HepG2 (cell line): ENCODE results near the gene SRGAP3. TPM values are rescaled to one million over a fixed set of nuclear protein-coding genes. Genes with fewer than 3 reads are reported as not detected.

ENCODE experiments used
- ATAC-seq: fragments of 200-7000 bp; cut with Tn5 transposase; 3 replicates; pipeline ENCODE4 v1.9.1; 2020; ENCODE audit warnings: mild to moderate bottlenecking, moderate library complexity
- BruUV-seq: library from RNA; stranded (reverse); fragments of 400-500 nt; replicated peaks from 2 replicates; lab custom pipeline; 2021; lab: Mats Ljungman, UMichigan
- CTCF ChIA-PET: fragments of 300-600 bp; formaldehyde crosslinking; extraction: SDS; loops from one replicate; lab custom pipeline; 2021; ENCODE audit warnings: low total read pairs, inconsistent platforms, low intra/inter-chr PET ratio; lab: Yijun Ruan, JAX
- POLR2A ChIA-PET: fragments of 350-600 bp; sonication (Branson Sonifier 250); formaldehyde crosslinking; loops from one replicate; lab custom pipeline; 2020; ENCODE audit warnings: antibody characterized with exemption, inconsistent platforms; lab: Yijun Ruan, JAX
- DNase-seq: peaks from one replicate; pipeline ENCODE4 v3.0.0-alpha.2; 2015; ENCODE audit warnings: low spot score
- FAIRE-seq: peaks from 3 replicates; lab custom pipeline; 2011; peaks lifted over from hg19 to GRCh38; lab: Jason Lieb, UNC
- H2AFZ ChIP-seq: one replicate; pipeline ENCODE4 v1.6.1; 2011; ENCODE audit warnings: low read length, inconsistent platforms
- H3K27ac ChIP-seq: fragments of 300-600 bp; 3 replicates; pipeline ENCODE4 v1.8.0; 2011; ENCODE audit warnings: mixed run types, mild to moderate bottlenecking, mixed read lengths, low read length, inconsistent platforms; ENCODE audit not compliant: insufficient read depth; ENCODE audit errors: extremely low read length
- H3K27me3 ChIP-seq, 2 experiments: fragments of 200-600 bp in 1 of 2; 2 replicates in 1 of 2; 3 replicates in 1 of 2; pipeline versions ENCODE4 v1.6.0 to v1.8.0; 2011; ENCODE audit warnings: low read length in 2 of 2, mild to moderate bottlenecking in 2 of 2, moderate library complexity in 2 of 2, inconsistent platforms in 1 of 2; ENCODE audit not compliant: insufficient read depth in 2 of 2, control insufficient read depth in 1 of 2
- H3K36me3 ChIP-seq, 2 experiments: fragments of 200-600 bp in 1 of 2; replicated peaks in 1 of 2; 2 replicates in 1 of 2; 3 replicates in 1 of 2; pipeline versions ENCODE4 v1.5.1 to v1.8.0; 2011; ENCODE audit warnings: low read length in 2 of 2, inconsistent platforms in 1 of 2; ENCODE audit not compliant: insufficient read depth in 2 of 2, control insufficient read depth in 1 of 2
- H3K4me1 ChIP-seq: 2 replicates; pipeline ENCODE4 v1.5.1; 2012; ENCODE audit warnings: low read length, inconsistent platforms; ENCODE audit not compliant: insufficient read depth
- H3K4me2 ChIP-seq: 2 replicates; pipeline ENCODE4 v1.6.0; 2011; ENCODE audit warnings: low read depth, low read length, inconsistent platforms
- H3K4me3 ChIP-seq, 3 experiments: fragments of 200-600 bp in 1 of 3; sonication (generic), shearing (Covaris generic) in 1 of 3; replicated peaks in 1 of 3; 2 replicates each; pipeline ENCODE4 v1.5.1; 2011 to 2016; ENCODE audit warnings: low read length in 3 of 3, inconsistent platforms in 2 of 3, low read depth in 2 of 3, mild to moderate bottlenecking in 2 of 3, control low read depth in 1 of 3, mixed read lengths in 1 of 3; ENCODE audit not compliant: insufficient read depth in 1 of 3
- H3K79me2 ChIP-seq: one replicate; pipeline ENCODE4 v1.6.1; 2011; ENCODE audit warnings: low read length, inconsistent platforms; ENCODE audit not compliant: insufficient read depth
- H3K9ac ChIP-seq: 2 replicates; pipeline ENCODE4 v1.6.0; 2011; ENCODE audit warnings: mild to moderate bottlenecking, low read depth, low read length, inconsistent platforms; ENCODE audit not compliant: insufficient read depth
- H3K9me3 ChIP-seq: 2 replicates; pipeline ENCODE4 v1.5.1; 2012; ENCODE audit warnings: mild to moderate bottlenecking, low read length
- H4K20me1 ChIP-seq: 2 replicates; pipeline ENCODE4 v1.6.0; 2011; ENCODE audit warnings: inconsistent platforms, mild to moderate bottlenecking, low read length, moderate library complexity; ENCODE audit not compliant: insufficient read depth
- CTCF ChIP-seq: sonication (generic); formaldehyde crosslinking; IDR thresholded peaks from 2 replicates; pipeline ENCODE4 v1.5.0; 2020; ENCODE audit warnings: mild to moderate bottlenecking, missing genetic modification reagents, moderate library complexity
- HMG20A ChIP-seq: IDR thresholded peaks from 2 replicates; pipeline ENCODE4 v1.6.1; 2016; ENCODE audit warnings: borderline replicate concordance
- HNF1B ChIP-seq: sonication (generic); formaldehyde crosslinking; IDR thresholded peaks from 2 replicates; pipeline ENCODE4 v1.5.1; 2020; ENCODE audit warnings: mild to moderate bottlenecking, moderate library complexity, missing genetic modification reagents
- KLF16 ChIP-seq, 2 experiments: sonication (generic) in 1 of 2; formaldehyde crosslinking in 1 of 2; IDR thresholded peaks; 2 replicates each; pipeline versions ENCODE4 v1.6.1 to v1.8.0; 2016 to 2023; ENCODE audit warnings: missing genetic modification reagents in 2 of 2, missing compliant biosample characterization in 1 of 2
- POLR2AphosphoS5 ChIP-seq: IDR thresholded peaks from 2 replicates; pipeline ENCODE4 v1.6.1; 2012; ENCODE audit warnings: low read depth, low read length
- STAG1 ChIP-seq: sonication (generic); formaldehyde crosslinking; IDR thresholded peaks from 2 replicates; pipeline ENCODE4 v1.4.0; 2020; ENCODE audit warnings: missing genetic modification reagents
- TEAD3 ChIP-seq: optimal IDR thresholded peaks from 2 replicates; pipeline ENCODE3; 2016; ENCODE audit warnings: borderline replicate concordance
- ZMYM4 ChIP-seq: sonication (generic); formaldehyde crosslinking; IDR thresholded peaks from 2 replicates; pipeline ENCODE4 v1.8.1; 2023; ENCODE audit warnings: mild to moderate bottlenecking, missing genetic modification reagents
- ZNF644 ChIP-seq: IDR thresholded peaks from 2 replicates; pipeline ENCODE4 v1.6.1; 2016; ENCODE audit warnings: low read depth
- WGBS: methylation state at CpG from one replicate; pipeline ENCODE4 v1.1.6; 2017; ENCODE audit warnings: low lambda C conversion rate; 5-methylcytosine and 5-hydroxymethylcytosine counted together
- in situ Hi-C: cut with HindIII; loops from 2 replicates; pipeline ENCODE4 v1.10.0; 2017; ENCODE audit warnings: low pct_unique_long_range_greater_than_20kb; ENCODE audit not compliant: extremely low pct_ligation_motif_present
- intact Hi-C: fragments of 100-400 bp; cut with micrococcal nuclease; formaldehyde crosslinking; loops from one replicate; pipeline ENCODE4 v1.10.0; 2022; ENCODE audit not compliant: unreplicated experiment
- polyA plus RNA-seq, 8 experiments: library from polyadenylated mRNA; depleted of rRNA in 3 of 8; stranded (reverse) in 7 of 8; unstranded in 1 of 8; fragments of >200 nt; fragmentation: Illumina TruSeq in 4 of 8; extraction: Trizol in 4 of 8; gene quantifications; 2 replicates each; pipeline versions ENCODE4 v1.2.1 to v1.2.3, GENCODE V29; 2011 to 2016; ENCODE audit warnings: low read depth in 4 of 8, missing spikeins in 1 of 8, mixed read lengths in 1 of 8; ENCODE audit not compliant: insufficient read depth in 1 of 8
- total RNA-seq, 5 experiments: library from RNA; depleted of rRNA; stranded (reverse); fragments of >200 nt; fragmentation: Illumina TruSeq; extraction: Trizol; gene quantifications; 2 replicates each; pipeline ENCODE4 v1.2.3, GENCODE V29; 2016; ENCODE audit warnings: low read depth in 1 of 5

The SRGAP3 gene
- total and polyA plus RNA-seq, 2 of the 13 experiments (the other 11 are each of a cell fraction or from before 2014, with no cell fraction given) = 1.2 to 1.4 TPM

- H3K4me1 ChIP-seq = peaks cover 30% of the 10 kb centered on the region
- TF ChIP-seq KLF16 (CRISPR knock-in tag; IDR thresholded peaks at IDR 0.05) (no peak), TEAD3 (CRISPR knock-in tag) (peak; percentile 27)
- no peak overlapping the region for H3K4me3 ChIP-seq
- intact Hi-C loops = no loop called here
- ChIA-PET CTCF (no interaction called here), POLR2A (no interaction called here)
- WGBS = 49% methylated on average over 6 of the region's 10 CpGs
- no peaks in the 10 kb centered on the region for H3K36me3 ChIP-seq
- DNase-seq (no peak), FAIRE-seq (no peak), ATAC-seq (no peak)
- in situ Hi-C loops = no loop called here
- no TSS peak for BruUV-seq
- H3K9me3 ChIP-seq = no peaks in the 10 kb centered on the region
- H3K27ac ChIP-seq = no peak overlapping the region
- no peak overlapping the region for H3K4me2 ChIP-seq
- no peak overlapping the region for H2AFZ ChIP-seq
- H3K27me3 ChIP-seq = peaks cover 5 to 29% of the 10 kb centered on the region in 2 experiments; a peak in 4 of 5 replicates
- H3K9ac ChIP-seq = no peak overlapping the region
- H4K20me1 ChIP-seq = no peaks in the 10 kb centered on the region
- H3K79me2 ChIP-seq = no peaks in the 10 kb centered on the region
Measured at GRCh38 chr3:9251055-9251786, 1.8 kb upstream of the SRGAP3 start.

- no peak for DNase-seq
- BruUV-seq = no TSS peak
- intact Hi-C loops (no loop called here), in situ Hi-C loops (no loop called here)
- Histone ChIP-seq H3K27me3 (peaks cover 5 to 31% of the 10 kb centered on the region in 2 experiments; a peak in 4 of 5 replicates), H3K4me3 (peak overlapping the region in 1 of 3 experiments; percentile 80; a peak in 1 of 6 replicates), H2AFZ (no peak overlapping the region), H4K20me1 (no peaks in the 10 kb centered on the region), H3K4me2 (peak overlapping the region; percentile 99), H3K9me3 (no peaks in the 10 kb centered on the region), H3K9ac (no peak overlapping the region), H3K79me2 (no peaks in the 10 kb centered on the region), H3K4me1 (peaks cover 30% of the 10 kb centered on the region), H3K27ac (no peak overlapping the region), H3K36me3 (no peaks in the 10 kb centered on the region)
- TF ChIP-seq STAG1 (CRISPR knock-in tag) (peak; percentile 36), ZNF644 (CRISPR knock-in tag) (no peak), POLR2AphosphoS5 (no peak), CTCF (CRISPR knock-in tag) (peak; percentile 10; the same call in 1 of the 2 replicates), HNF1B (no peak), HMG20A (CRISPR knock-in tag) (no peak), ZMYM4 (no peak)
- POLR2A ChIA-PET = no interaction called here
- no peak for ATAC-seq
- CTCF ChIA-PET = no interaction called here
- FAIRE-seq = no peak
- 6% methylated on average over 4 of the region's 4 CpGs for WGBS
Measured at GRCh38 chr3:9250236-9250635, 790 bp upstream of the SRGAP3 start.
